Stimulated activated CD8-positive, alpha-beta memory T cell treated with anti-CD3 and anti-CD28 coated beads, Interleukin-15, amount 100 ng/mL, for 4 hours (primary cell): ENCODE measurements around the gene WSB1.

Source experiments
- DNase-seq, 2 donors: peaks; one replicate each; pipeline ENCODE4 v3.0.0-alpha.2; 2020; ENCODE audit warnings: low read depth in 2 of 2

WSB1 gene

DNA sequence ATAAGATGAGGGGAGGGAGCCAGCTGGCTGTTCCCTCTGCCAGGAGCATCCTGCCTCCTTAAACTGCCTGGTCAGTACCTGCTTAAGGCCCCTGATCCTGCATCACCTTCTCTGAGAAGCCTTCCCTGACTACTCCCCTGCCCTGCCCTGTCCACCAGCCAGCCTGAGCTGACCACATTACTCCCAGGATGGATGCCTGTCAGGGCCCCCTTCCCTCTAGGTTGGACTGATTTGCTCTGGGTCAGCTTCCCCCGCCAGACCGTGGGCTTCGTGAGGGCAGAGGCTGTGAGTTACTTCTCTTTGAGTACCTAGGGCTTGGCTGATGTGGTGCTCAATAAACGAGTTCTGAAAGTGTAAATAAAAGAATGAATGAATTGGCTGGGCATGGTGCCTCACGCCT, 63.3 kb downstream of the WSB1 start:
- DNase-seq = no peak

DNA sequence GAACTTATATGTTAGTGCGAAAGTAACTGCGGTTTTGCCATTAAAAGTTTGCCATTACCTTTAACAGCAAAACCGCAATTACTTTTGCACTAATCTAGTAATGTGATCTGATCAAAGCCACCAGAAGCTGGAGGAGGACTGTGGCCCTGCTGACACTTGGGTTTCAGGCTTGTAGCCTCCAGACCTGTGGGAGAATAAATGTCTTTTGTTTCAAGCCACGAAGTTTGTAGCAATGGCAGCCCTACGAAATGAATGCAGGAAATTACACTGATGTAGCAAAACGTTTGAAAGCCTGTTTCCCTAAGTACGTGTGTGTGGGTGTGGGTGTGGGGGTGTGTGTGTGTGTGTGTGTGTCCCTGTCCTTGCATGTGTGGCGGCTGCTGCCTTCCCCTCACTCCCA, 66.6 kb downstream of the WSB1 start:
- DNase-seq = no peak

DNA sequence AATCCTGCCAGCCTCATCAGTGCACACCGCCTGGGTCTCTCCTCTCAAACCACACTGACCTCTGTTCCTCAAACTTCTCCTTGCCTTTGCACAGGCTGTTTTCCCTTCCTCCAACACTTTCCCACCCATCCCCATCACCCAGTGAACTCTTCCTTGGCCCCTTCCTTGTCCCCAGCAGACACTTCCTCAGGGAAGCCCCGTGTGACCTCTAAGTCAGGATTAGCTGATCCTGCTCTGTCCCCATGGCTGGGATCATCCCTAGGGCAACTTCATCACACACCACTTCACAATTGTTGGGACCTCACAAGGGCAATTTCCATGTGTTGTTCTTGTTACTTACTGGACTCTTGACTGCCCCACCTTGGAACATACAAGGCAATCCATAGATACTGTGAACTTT, 67.8 kb downstream of the WSB1 start:
- no peak for DNase-seq

DNA sequence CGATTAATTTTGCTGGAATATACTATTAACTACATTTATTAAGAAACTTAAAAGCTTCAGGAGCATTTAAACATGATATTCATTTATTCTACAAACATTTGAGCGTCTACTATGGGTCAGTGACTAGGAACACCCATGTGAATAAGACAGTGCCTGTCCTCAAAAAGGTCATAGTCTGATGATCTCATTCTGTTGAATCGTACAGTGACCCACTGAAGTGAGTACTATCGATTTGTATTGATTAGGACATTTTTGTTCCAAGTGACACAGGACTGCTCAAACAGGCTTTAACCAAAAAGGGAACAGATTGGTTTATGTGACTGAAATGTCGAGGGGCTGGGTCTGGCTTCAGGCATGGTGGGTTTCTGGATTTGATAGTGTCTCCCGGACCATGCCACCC, 68.6 kb downstream of the WSB1 start:
- DNase-seq = no peak

DNA sequence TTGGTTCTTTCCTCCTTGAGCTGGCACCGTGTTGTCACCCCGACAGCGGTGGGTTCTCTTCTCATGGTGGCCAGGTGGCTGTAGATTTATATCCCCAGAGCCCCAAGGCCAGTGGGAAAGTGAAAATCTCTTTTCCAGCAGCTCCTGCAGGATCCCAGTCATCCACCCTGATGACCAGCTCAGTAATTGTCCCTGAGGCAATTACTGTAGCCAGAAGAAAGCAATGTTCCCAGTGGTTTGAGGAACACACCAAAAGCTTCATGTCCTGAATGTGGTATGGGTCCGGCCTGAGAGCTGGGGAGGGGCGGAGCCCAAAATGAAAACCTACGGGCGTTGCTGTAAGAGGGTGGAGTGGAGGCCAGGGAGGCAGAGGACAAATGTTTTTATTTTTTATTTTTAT, 69.0 kb downstream of the WSB1 start:
- DNase-seq = no peak

DNA sequence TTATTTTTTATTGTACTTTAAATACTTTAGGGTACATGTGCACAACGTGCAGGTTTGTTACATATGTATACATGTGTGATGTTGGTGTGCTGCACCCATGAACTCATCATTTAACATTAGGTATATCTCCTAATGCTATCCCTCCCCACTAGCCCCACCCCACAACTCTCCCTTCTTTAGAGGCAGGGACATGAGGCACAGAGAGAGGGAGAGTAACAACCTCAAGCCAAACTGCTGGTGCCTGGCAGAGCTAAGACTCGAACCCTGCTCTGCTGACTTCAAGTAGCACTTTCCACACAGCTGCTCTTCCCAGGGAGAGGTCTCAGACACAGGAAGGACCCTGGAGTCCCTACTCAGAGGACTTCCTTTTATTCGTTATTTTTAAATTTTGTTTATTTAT, 69.4 kb downstream of the WSB1 start:
- no peak for DNase-seq
